Calu3 (cell line): ENCODE data around the gene EWSR1. TPM values are rescaled to one million over a fixed set of nuclear protein-coding genes. Genes with fewer than 3 reads are reported as not detected.

Source experiments
- BruUV-seq: library from RNA; stranded (reverse); fragments of 400-500 nt; replicated peaks from 2 replicates; lab custom pipeline; 2021; lab: Mats Ljungman, UMichigan
- CTCF ChIA-PET: fragments of 300-600 bp; sonication (Branson Sonifier 250); formaldehyde crosslinking; loops from one replicate; lab custom pipeline; 2022; ENCODE audit warnings: antibody characterized with exemption; lab: Charles Lee
- DNase-seq: peaks from one replicate; pipeline ENCODE4 v3.0.0; 2022
- H3K27ac Mint-ChIP-seq: one replicate; pipeline ENCODE4 v1.8.0; 2022; ENCODE audit warnings: mixed read lengths; ENCODE audit not compliant: unreplicated experiment
- H3K27me3 Mint-ChIP-seq: one replicate; pipeline ENCODE4 v1.8.0; 2022; ENCODE audit warnings: mixed read lengths; ENCODE audit not compliant: unreplicated experiment
- H3K36me3 Mint-ChIP-seq: one replicate; pipeline ENCODE4 v1.8.0; 2022; ENCODE audit warnings: mild to moderate bottlenecking, moderate library complexity, mixed read lengths; ENCODE audit not compliant: insufficient read depth, unreplicated experiment
- H3K4me1 Mint-ChIP-seq: one replicate; pipeline ENCODE4 v1.8.0; 2022; ENCODE audit warnings: mild to moderate bottlenecking, low read depth, mixed read lengths; ENCODE audit not compliant: unreplicated experiment
- H3K4me3 Mint-ChIP-seq: one replicate; pipeline ENCODE4 v1.8.0; 2022; ENCODE audit warnings: mild to moderate bottlenecking, low read depth, moderate library complexity, mixed read lengths; ENCODE audit not compliant: unreplicated experiment
- H3K9me3 Mint-ChIP-seq: one replicate; pipeline ENCODE4 v1.8.0; 2022; ENCODE audit warnings: low read depth, mixed read lengths; ENCODE audit not compliant: unreplicated experiment
- CTCF ChIP-seq: fragments of 200-600 bp; IDR thresholded peaks from one replicate; pipeline ENCODE4 v1.8.0; 2022; ENCODE audit warnings: antibody characterized with exemption; ENCODE audit not compliant: unreplicated experiment
- intact Hi-C: fragments of 100-400 bp; cut with micrococcal nuclease; formaldehyde crosslinking; loops from one replicate; pipeline ENCODE4 v1.10.0; 2022; ENCODE audit not compliant: unreplicated experiment
- microRNA-seq: library from miRNA; unstranded; fragments of <30 nt; microRNA quantifications from one replicate; pipeline ENCODE4 v1.2.0, GENCODE V29; 2022
- total RNA-seq: library from RNA; stranded (reverse); gene quantifications from 2 replicates; pipeline ENCODE4 v1.2.3, GENCODE V29; 2022

EWSR1 gene
- total RNA-seq, 1 experiment from 2014 or later = 374 TPM

GRCh38 chr22:29345932-29346331 lies 77.9 kb downstream of the EWSR1 start:
- Mint-ChIP-seq H3K27me3 (no peaks in the 10 kb centered on the region), H3K36me3 (peaks cover 37% of the 10 kb centered on the region), H3K4me3 (no peak overlapping the region), H3K27ac (no peak overlapping the region), H3K4me1 (no peaks in the 10 kb centered on the region), H3K9me3 (no peaks in the 10 kb centered on the region)
- TF ChIP-seq CTCF = no peak
- BruUV-seq = no TSS peak
- intact Hi-C loops = no loop called here
- CTCF ChIA-PET = interaction anchor here (0.6 kb wide), 1 partner anchor 18 kb away, joined by 7 read pairs; no protein-coding TSS in a partner anchor
- no peak for DNase-seq

GRCh38 chr22:29346659-29347058 lies 78.6 kb downstream of the EWSR1 start:
- H3K27me3 Mint-ChIP-seq = no peaks in the 10 kb centered on the region
- no peaks in the 10 kb centered on the region for H3K4me1 Mint-ChIP-seq
- peaks cover 37% of the 10 kb centered on the region for H3K36me3 Mint-ChIP-seq
- BruUV-seq = no TSS peak
- no peak for TF ChIP-seq CTCF
- intact Hi-C loops = no loop called here
- CTCF ChIA-PET = interaction anchor here (0.6 kb wide), 1 partner anchor 19 kb away, joined by 7 read pairs; no protein-coding TSS in a partner anchor
- no peak for DNase-seq
- H3K4me3 Mint-ChIP-seq = no peak overlapping the region
- no peaks in the 10 kb centered on the region for H3K9me3 Mint-ChIP-seq
- H3K27ac Mint-ChIP-seq = no peak overlapping the region

- CTCF ChIA-PET = interaction anchor here (0.6 kb wide), 1 partner anchor 22 kb away, joined by 3 read pairs; no protein-coding TSS in a partner anchor
Observed at GRCh38 chr22:29348041-29348440, 80.0 kb downstream of the EWSR1 start.

GRCh38 chr22:29348956-29349355 lies 80.9 kb downstream of the EWSR1 start:
- BruUV-seq = no TSS peak

More at GRCh38 chr22:29348041-29348440, 80.0 kb downstream of the EWSR1 start:
- Mint-ChIP-seq H3K9me3 (no peaks in the 10 kb centered on the region), H3K4me1 (no peaks in the 10 kb centered on the region), H3K36me3 (peaks cover 29% of the 10 kb centered on the region), H3K27me3 (no peaks in the 10 kb centered on the region), H3K27ac (no peak overlapping the region), H3K4me3 (no peak overlapping the region)
- no peak for DNase-seq
- TF ChIP-seq CTCF = no peak
- intact Hi-C loops = no loop called here
- TSS peak; percentile 27 for BruUV-seq

More at GRCh38 chr22:29348956-29349355, 80.9 kb downstream of the EWSR1 start:
- Mint-ChIP-seq H3K4me3 (no peak overlapping the region), H3K27ac (no peak overlapping the region), H3K27me3 (no peaks in the 10 kb centered on the region), H3K4me1 (no peaks in the 10 kb centered on the region), H3K36me3 (peaks cover 31% of the 10 kb centered on the region), H3K9me3 (no peaks in the 10 kb centered on the region)
- CTCF ChIA-PET = no interaction called here
- no peak for DNase-seq
- intact Hi-C loops = no loop called here
- TF ChIP-seq CTCF = no peak

Small RNA genes lying within 50 kb of the gene (microRNA-seq; reads per million reads assigned to microRNA genes)
- 26.4 reads per million, percentile 48 among the genes with 10 or more reads in this experiment for gene MIR3653

Other genes starting within 250 kb of the EWSR1 start
- not detected in 2 replicates for gene C22orf31, start 206.4 kb upstream of the EWSR1 start, total RNA-seq
- gene KREMEN1, start 195.2 kb upstream of the EWSR1 start, total RNA-seq = 2.1 and 2.8 TPM in 2 replicates
- gene EMID1, start 62.4 kb upstream of the EWSR1 start, total RNA-seq = 1.1 and 2.4 TPM in 2 replicates
- 51.5 and 51.7 TPM in 2 replicates for gene RHBDD3, start 287 bp upstream of the EWSR1 start, total RNA-seq
- gene GAS2L1, start 38.4 kb downstream of the EWSR1 start, total RNA-seq = 16.6 and 16.9 TPM in 2 replicates
- 1.6 and 2.2 TPM in 2 replicates for gene RASL10A, start 47.4 kb downstream of the EWSR1 start, total RNA-seq
- gene AP1B1, start 120.3 kb downstream of the EWSR1 start, total RNA-seq = 88.9 and 92.7 TPM in 2 replicates
- not detected in 2 replicates for gene RFPL1, start 170.3 kb downstream of the EWSR1 start, total RNA-seq
- not detected in 2 replicates for gene NEFH, start 211.9 kb downstream of the EWSR1 start, total RNA-seq